Colonic mucosa (tissue), 4 donors: ENCODE data around the gene USP11. TPM values are rescaled to one million over a fixed set of nuclear protein-coding genes. Genes with fewer than 3 reads are reported as not detected.

ENCODE experiments used
- DNase-seq: peaks from one replicate; pipeline ENCODE4 v3.0.0-alpha.2; 2020
- H3K27ac ChIP-seq: fragments of 200-600 bp; one replicate; pipeline ENCODE4 v1.8.0; 2021
- H3K27me3 ChIP-seq: fragments of 200-600 bp; one replicate; pipeline ENCODE4 v1.8.0; 2021
- H3K36me3 ChIP-seq: fragments of 200-600 bp; one replicate; pipeline ENCODE4 v1.8.0; 2021
- H3K4me1 ChIP-seq: fragments of 200-600 bp; one replicate; pipeline ENCODE4 v1.8.0; 2021; ENCODE audit warnings: mild to moderate bottlenecking
- H3K4me3 ChIP-seq: fragments of 200-600 bp; one replicate; pipeline ENCODE4 v1.8.0; 2021
- H3K9ac ChIP-seq, 2 donors: one replicate each; pipeline ENCODE4 v1.7.0; 2013; ENCODE audit warnings: control low read depth in 2 of 2, low read depth in 2 of 2, low read length in 2 of 2
- H3K9me3 ChIP-seq: fragments of 200-600 bp; one replicate; pipeline ENCODE4 v1.8.0; 2021
- CTCF ChIP-seq: fragments of 200-600 bp; IDR thresholded peaks from one replicate; pipeline ENCODE4 v1.8.0; 2022; ENCODE audit warnings: antibody characterized with exemption, mild to moderate bottlenecking
- intact Hi-C: fragments of 100-400 bp; cut with DNase I; formaldehyde crosslinking; loops from one replicate; pipeline ENCODE4 v1.14.1; 2022
- total RNA-seq, 2 donors: library from RNA; stranded (reverse); fragmentation: NEBNext Ultra II Directional in 1 of 2; extraction: Animal tissue kit (Norgen Biotek cat#: 25700) in 1 of 2; gene quantifications; one replicate each; pipeline ENCODE4 v1.2.1, GENCODE V29; 2021
- donor health status: healthy.
- donor health status: DM: no; HTN: no; CAD: no.
- donor health status: DM: no; HTN: no; CAD: no.

The USP11 gene
- total RNA-seq, 2 donors from 2014 or later, result 20.7 to 22.9 TPM

- no peaks in the 10 kb centered on the region for H3K4me1 ChIP-seq
- intact Hi-C loops, result no loop called here
Observed at GRCh38 chrX:47231167-47231566, 1.6 kb upstream of the USP11 start.

GRCh38 chrX:47232197-47232802, 509 bp upstream of the USP11 start:
- Histone ChIP-seq H3K9ac (peak overlapping the region; percentile 71 to 73), H3K36me3 (no peaks in the 10 kb centered on the region), H3K27me3 (peaks cover 7% of the 10 kb centered on the region), H3K4me3 (peak overlapping the region; percentile 51), H3K27ac (peak overlapping the region; percentile 90), H3K4me1 (no peaks in the 10 kb centered on the region), H3K9me3 (no peaks in the 10 kb centered on the region)
- intact Hi-C loops, result no loop called here
- no peak for TF ChIP-seq CTCF
- no peak for DNase-seq

More at GRCh38 chrX:47231167-47231566, 1.6 kb upstream of the USP11 start:
- H3K27ac ChIP-seq, result no peak overlapping the region
- H3K27me3 ChIP-seq, result peaks cover 7% of the 10 kb centered on the region
- H3K36me3 ChIP-seq, result no peaks in the 10 kb centered on the region
- H3K9me3 ChIP-seq, result no peaks in the 10 kb centered on the region
- no peak for DNase-seq
- no peak overlapping the region for H3K9ac ChIP-seq
- no peak overlapping the region for H3K4me3 ChIP-seq
- no peak for TF ChIP-seq CTCF

GRCh38 chrX:47233333-47234113, 714 bp downstream of the USP11 start:
- Histone ChIP-seq H3K4me3 (peak overlapping the region; percentile 51), H3K36me3 (no peaks in the 10 kb centered on the region), H3K27ac (peak overlapping the region; percentile 90), H3K9ac (peak overlapping the region; percentile 71 to 73), H3K27me3 (peaks cover 7% of the 10 kb centered on the region), H3K4me1 (no peaks in the 10 kb centered on the region), H3K9me3 (no peaks in the 10 kb centered on the region)
- DNase-seq, result peak; percentile 93
- no peak for TF ChIP-seq CTCF
- intact Hi-C loops, result no loop called here

GRCh38 chrX:47234583-47234982, 1.8 kb downstream of the USP11 start:
- Histone ChIP-seq H3K4me1 (no peaks in the 10 kb centered on the region), H3K36me3 (no peaks in the 10 kb centered on the region), H3K27ac (peak overlapping the region; percentile 90), H3K4me3 (no peak overlapping the region), H3K27me3 (peaks cover 7% of the 10 kb centered on the region), H3K9ac (no peak overlapping the region), H3K9me3 (no peaks in the 10 kb centered on the region)
- TF ChIP-seq CTCF, result no peak
- intact Hi-C loops, result no loop called here
- no peak for DNase-seq

GRCh38 chrX:47235691-47236103, 2.9 kb downstream of the USP11 start:
- Histone ChIP-seq H3K27ac (no peak overlapping the region), H3K9ac (no peak overlapping the region), H3K4me1 (no peaks in the 10 kb centered on the region), H3K9me3 (no peaks in the 10 kb centered on the region), H3K27me3 (peaks cover 7% of the 10 kb centered on the region), H3K4me3 (no peak overlapping the region), H3K36me3 (no peaks in the 10 kb centered on the region)
- no peak for TF ChIP-seq CTCF
- intact Hi-C loops, result no loop called here
- DNase-seq, result no peak
